ENCODE results near the gene MTRFR.

The MTRFR gene

GRCh38 chr12:123270214-123271000 lies 37.2 kb downstream of the MTRFR start:
- DNase-seq (ENCODE audit: low read depth) = no peak

- DNase-seq (ENCODE audit: low read depth) = peak; percentile 53
These were observed 37.9 kb downstream of the MTRFR start for GRCh38 chr12:123271001-123271668.

GRCh38 chr12:123273166-123273565 lies 39.9 kb downstream of the MTRFR start:
- no peak for DNase-seq (ENCODE audit: low read depth)

GRCh38 chr12:123278101-123278627 lies 44.9 kb downstream of the MTRFR start:
- no peak for DNase-seq (ENCODE audit: low read depth)

- DNase-seq (ENCODE audit: low read depth) = no peak
These were observed 47.7 kb downstream of the MTRFR start for GRCh38 chr12:123280971-123281370.

GRCh38 chr12:123282111-123282510 lies 48.9 kb downstream of the MTRFR start:
- DNase-seq (ENCODE audit: low read depth) = no peak

GRCh38 chr12:123283461-123283860 lies 50.2 kb downstream of the MTRFR start:
- DNase-seq (ENCODE audit: low read depth) = no peak

- no peak for DNase-seq (ENCODE audit: low read depth)
These were observed 51.4 kb downstream of the MTRFR start for GRCh38 chr12:123284669-123285068.

GRCh38 chr12:123286652-123287373 lies 53.6 kb downstream of the MTRFR start:
- DNase-seq (ENCODE audit: low read depth) = no peak

GRCh38 chr12:123288751-123289346 lies 55.6 kb downstream of the MTRFR start:
- no peak for DNase-seq (ENCODE audit: low read depth)

GRCh38 chr12:123289911-123290310 lies 56.7 kb downstream of the MTRFR start:
- no peak for DNase-seq (ENCODE audit: low read depth)

GRCh38 chr12:123293178-123293760 lies 60.0 kb downstream of the MTRFR start:
- DNase-seq (ENCODE audit: low read depth) = no peak

- DNase-seq (ENCODE audit: low read depth) = no peak
These were observed 71.9 kb downstream of the MTRFR start for GRCh38 chr12:123305136-123305535.

- DNase-seq (ENCODE audit: low read depth) = no peak
These were observed 73.0 kb downstream of the MTRFR start for GRCh38 chr12:123306200-123306599.

Measured in stimulated activated CD8-positive, alpha-beta memory T cell treated with anti-CD3 and anti-CD28 coated beads, Interleukin-4, amount 100 ng/mL, for 24 hours (primary cell).